OCI-LY3 (cell line): ENCODE results near the gene RCOR2.
"Not testable (repeated sequence)": the region's sequence is repeated elsewhere in the genome, so short reads cannot be mapped to it uniquely, and the experiment has no call there.

Source experiments
- CTCF ChIP-seq: fragments of 200-600, 300-600 bp; sonication (generic); IDR thresholded peaks from 2 replicates; pipeline ENCODE4 v1.5.1; 2014; ENCODE audit warnings: antibody characterized with exemption, low read length, low read depth
- EZH2phosphoT487 ChIP-seq: fragments of 200-600 bp; shearing (Covaris generic); IDR thresholded peaks from 2 replicates; pipeline ENCODE4 v1.6.1; 2018; ENCODE audit warnings: antibody characterized with exemption, mixed run types, low read depth

GRCh38 chr11:63863620-63864019 is 53.3 kb downstream of the RCOR2 start:
- not testable (repeated sequence) for TF ChIP-seq CTCF, EZH2phosphoT487
